ENCODE data around the gene RAB4A. TPM values are rescaled to one million over a fixed set of nuclear protein-coding genes. Genes with fewer than 3 reads are reported as not detected.

The RAB4A gene
- total and polyA plus RNA-seq, 2 of the 8 experiments (the other 6 are each of a cell fraction or from before 2014, with no cell fraction given), result 13.3 to 68.8 TPM

GRCh38 chr1:229288516-229288915 lies 17.6 kb downstream of the RAB4A start:
- ChIA-PET CTCF (ENCODE audit: partially characterized antibody) (no interaction called here), POLR2A (ENCODE audit: partially characterized antibody) (interaction anchor here (1.2 kb wide), 1 partner anchor 13 kb away, joined by 5 read pairs; no protein-coding TSS in a partner anchor)
- H3K4me1 ChIP-seq (replicated peaks in 1 of 4; ENCODE audit: control insufficient read depth in 3 of 4, insufficient read depth in 4 of 4, low read length in 3 of 4), result peaks cover 0 to 4% (median under 1%) of the 10 kb centered on the region in 4 experiments; a peak in 1 of 7 replicates
- H4K20me1 ChIP-seq (replicated peaks in 1 of 2; ENCODE audit: control insufficient read depth in 1 of 2, insufficient read depth in 2 of 2, low read length in 2 of 2), result peaks cover 0 to 8% of the 10 kb centered on the region in 2 experiments
- DNase-seq (ENCODE audit: low read depth in 1 of 2, low spot score in 2 of 2) (no peak), FAIRE-seq (no peak)
- no peak overlapping the region for H4K8ac ChIP-seq (ENCODE audit: extremely low read depth, insufficient read depth, low read length)
- H2BK15ac ChIP-seq (ENCODE audit: low read length), result no peak overlapping the region
- peaks cover 7% of the 10 kb centered on the region for H3K79me1 ChIP-seq (ENCODE audit: low read depth, low read length)
- H3K4me3 ChIP-seq (ENCODE audit: extremely low read depth in 1 of 4, insufficient read depth in 2 of 4, low read depth in 3 of 4, low read length in 4 of 4), result no peak overlapping the region
- no peak overlapping the region for H3K18ac ChIP-seq (ENCODE audit: extremely low read depth, low read length)
- no peak overlapping the region for H3K56ac ChIP-seq (replicated peaks; ENCODE audit: insufficient read length, low read depth, low read length)
- H4K5ac ChIP-seq (ENCODE audit: insufficient read length, low read depth, low read length), result no peak overlapping the region
- no peak overlapping the region for H3K27ac ChIP-seq (ENCODE audit: low read depth, low read length)
- no peak overlapping the region for H2BK120ac ChIP-seq (replicated peaks; ENCODE audit: low read depth, low read length)
- 90% methylated on average over 1 of the region's 1 CpG; no CpG with 5 or more reads in 1 of the 2 experiments for WGBS, 2 experiments (ENCODE audit: extremely low coverage in 1 of 2, insufficient coverage in 1 of 2, insufficient read length in 1 of 2, insufficient replicate concordance in 2 of 2, low coverage in 1 of 2, low lambda C conversion rate in 2 of 2, missing lambda C conversion rate in 1 of 2)
- H3K23ac ChIP-seq (ENCODE audit: insufficient read length), result no peak overlapping the region
- no peak overlapping the region for H2BK5ac ChIP-seq (ENCODE audit: low read depth, low read length)
- peaks cover 0 to 21% of the 10 kb centered on the region in 2 experiments; a peak in 2 of 4 replicates for H3K79me2 ChIP-seq (ENCODE audit: control insufficient read depth in 1 of 2, insufficient read depth in 2 of 2, low read length in 2 of 2)
- no peak overlapping the region for H4K91ac ChIP-seq (replicated peaks; ENCODE audit: insufficient read length, low read length)
- no peaks in the 10 kb centered on the region for H3K27me3 ChIP-seq (replicated peaks in 1 of 4; ENCODE audit: control insufficient read depth in 3 of 4, extremely low read depth in 1 of 4, insufficient read depth in 3 of 4, low read length in 3 of 4)
- no peaks in the 10 kb centered on the region for H3K9me3 ChIP-seq (ENCODE audit: insufficient read depth in 2 of 2, low read depth in 1 of 2, low read length in 1 of 2)
- H2BK12ac ChIP-seq (ENCODE audit: low read depth, low read length), result no peak overlapping the region
- H3K4me2 ChIP-seq (ENCODE audit: insufficient read depth in 1 of 2, low read depth in 2 of 2, low read length in 2 of 2), result no peak overlapping the region
- no peaks in the 10 kb centered on the region; the same call in 1 of the 2 replicates for H3K23me2 ChIP-seq (ENCODE audit: low read depth, low read length)
- H3K9ac ChIP-seq (replicated peaks in 1 of 4; ENCODE audit: extremely low read depth in 1 of 4, low read depth in 3 of 4, low read length in 3 of 4), result no peak overlapping the region
- no peak overlapping the region for H2AFZ ChIP-seq (ENCODE audit: low read length)
- H3K4ac ChIP-seq (replicated peaks; ENCODE audit: insufficient read length, low read depth, low read length), result no peak overlapping the region
- no peak overlapping the region for H2BK20ac ChIP-seq (ENCODE audit: low read length)
- H2AK5ac ChIP-seq (ENCODE audit: low read depth, low read length), result no peak overlapping the region
- no peak overlapping the region for H3K14ac ChIP-seq (ENCODE audit: insufficient read length)
- peaks cover 0 to 8% (median 3%) of the 10 kb centered on the region in 4 experiments; a peak in 2 of 8 replicates for H3K36me3 ChIP-seq (ENCODE audit: control insufficient read depth in 2 of 4, insufficient read depth in 4 of 4, low read length in 3 of 4)
